Esophagus squamous epithelium (tissue), 4 donors: ENCODE data around the gene FKTN.
"Not testable (repeated sequence)": the region's sequence is repeated elsewhere in the genome, so short reads cannot be mapped to it uniquely, and the experiment has no call there.

Experiments used
- POLR2A ChIP-seq, 4 donors: fragments of 450-650 bp; IDR thresholded peaks; one replicate each; pipeline ENCODE4 v1.6.1; 2017; ENCODE audit warnings: antibody characterized with exemption in 4 of 4, mild to moderate bottlenecking in 4 of 4, moderate library complexity in 3 of 4
- TF ChIP-seq, protein P1 (sequence below), 6 experiments: fragments of 450-650 bp in 4 of 6; fragments of 200-600 bp in 2 of 6; sonication (generic) in 2 of 6; IDR thresholded peaks; one replicate each; pipeline ENCODE4 v1.5.1; 2016 to 2019; ENCODE audit warnings: antibody characterized with exemption in 6 of 6, mild to moderate bottlenecking in 4 of 6, moderate library complexity in 4 of 6

DNA sequence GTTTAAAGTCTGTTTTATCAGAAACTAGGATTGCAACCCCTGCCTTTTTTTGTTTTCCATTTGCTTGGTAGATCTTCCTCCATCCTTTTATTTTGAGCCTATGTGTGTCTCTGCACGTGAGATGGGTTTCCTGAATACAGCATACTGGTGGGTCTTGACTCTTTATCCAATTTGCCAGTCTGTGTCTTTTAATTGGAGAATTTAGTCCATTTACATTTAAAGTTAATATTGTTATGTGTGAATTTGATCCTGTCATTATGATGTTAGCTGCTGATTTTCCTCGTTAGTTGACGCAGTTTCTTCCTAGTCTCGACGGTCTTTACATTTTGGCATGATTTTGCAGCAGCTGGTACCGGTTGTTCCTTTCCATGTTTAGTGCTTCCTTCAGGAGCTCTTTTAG lies 22.0 kb downstream of the FKTN start:
- TF ChIP-seq, protein P1, sequence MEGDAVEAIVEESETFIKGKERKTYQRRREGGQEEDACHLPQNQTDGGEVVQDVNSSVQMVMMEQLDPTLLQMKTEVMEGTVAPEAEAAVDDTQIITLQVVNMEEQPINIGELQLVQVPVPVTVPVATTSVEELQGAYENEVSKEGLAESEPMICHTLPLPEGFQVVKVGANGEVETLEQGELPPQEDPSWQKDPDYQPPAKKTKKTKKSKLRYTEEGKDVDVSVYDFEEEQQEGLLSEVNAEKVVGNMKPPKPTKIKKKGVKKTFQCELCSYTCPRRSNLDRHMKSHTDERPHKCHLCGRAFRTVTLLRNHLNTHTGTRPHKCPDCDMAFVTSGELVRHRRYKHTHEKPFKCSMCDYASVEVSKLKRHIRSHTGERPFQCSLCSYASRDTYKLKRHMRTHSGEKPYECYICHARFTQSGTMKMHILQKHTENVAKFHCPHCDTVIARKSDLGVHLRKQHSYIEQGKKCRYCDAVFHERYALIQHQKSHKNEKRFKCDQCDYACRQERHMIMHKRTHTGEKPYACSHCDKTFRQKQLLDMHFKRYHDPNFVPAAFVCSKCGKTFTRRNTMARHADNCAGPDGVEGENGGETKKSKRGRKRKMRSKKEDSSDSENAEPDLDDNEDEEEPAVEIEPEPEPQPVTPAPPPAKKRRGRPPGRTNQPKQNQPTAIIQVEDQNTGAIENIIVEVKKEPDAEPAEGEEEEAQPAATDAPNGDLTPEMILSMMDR (IDR thresholded peaks at IDR 0.05): not testable (repeated sequence)
- not testable (repeated sequence) for TF ChIP-seq POLR2A (IDR thresholded peaks at IDR 0.05)
